Activated CD8-positive, alpha-beta memory T cell treated with anti-CD3 and anti-CD28 coated beads, Interleukin-2, amount 50 U/mL, for 4 hours (primary cell): Measurements from ENCODE around the gene EGFR.

Source experiments
- DNase-seq: peaks from one replicate; pipeline ENCODE4 v3.0.0-alpha.2; 2020

Gene EGFR

GRCh38 chr7:55085511-55086412 is 66.9 kb downstream of the EGFR start:
- DNase-seq: no peak

DNA sequence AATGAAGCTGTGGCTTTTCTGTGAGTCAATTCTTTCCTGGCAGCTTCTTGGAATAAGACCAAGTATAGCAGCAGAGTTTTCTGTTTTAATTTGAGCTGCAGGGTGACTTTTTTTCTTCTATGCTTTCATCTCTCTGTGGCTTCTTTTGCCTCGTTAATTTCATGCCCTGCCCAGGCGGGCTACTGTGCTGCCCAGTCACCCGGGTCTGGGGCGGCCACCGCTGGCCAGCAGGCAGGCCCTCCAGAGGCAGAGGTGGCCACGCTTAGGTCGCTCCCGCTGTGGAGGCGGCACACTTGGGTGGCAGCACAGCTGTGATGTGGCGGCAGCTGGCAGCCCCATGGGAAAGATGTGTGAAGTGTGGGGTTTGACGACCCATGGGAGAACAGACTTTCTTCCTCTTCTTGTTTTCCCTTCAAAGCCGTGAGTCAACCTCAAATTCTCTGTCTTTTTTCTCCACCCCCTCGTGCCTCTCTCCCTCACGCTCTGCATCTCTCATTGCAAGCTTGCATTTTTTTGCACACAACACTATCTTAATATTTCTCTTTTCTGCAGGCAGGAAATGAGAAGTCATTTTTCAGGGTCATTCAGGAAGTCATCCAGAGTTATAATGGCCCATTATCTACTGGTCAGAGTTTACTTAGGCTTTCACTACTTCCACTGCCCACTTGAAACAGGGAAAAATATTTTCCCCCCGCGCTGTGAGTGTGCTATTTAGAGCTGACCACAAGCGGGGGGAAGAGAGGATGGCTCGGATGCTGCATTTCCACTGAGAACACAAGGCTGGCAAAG is 67.8 kb downstream of the EGFR start:
- DNase-seq: no peak

DNA sequence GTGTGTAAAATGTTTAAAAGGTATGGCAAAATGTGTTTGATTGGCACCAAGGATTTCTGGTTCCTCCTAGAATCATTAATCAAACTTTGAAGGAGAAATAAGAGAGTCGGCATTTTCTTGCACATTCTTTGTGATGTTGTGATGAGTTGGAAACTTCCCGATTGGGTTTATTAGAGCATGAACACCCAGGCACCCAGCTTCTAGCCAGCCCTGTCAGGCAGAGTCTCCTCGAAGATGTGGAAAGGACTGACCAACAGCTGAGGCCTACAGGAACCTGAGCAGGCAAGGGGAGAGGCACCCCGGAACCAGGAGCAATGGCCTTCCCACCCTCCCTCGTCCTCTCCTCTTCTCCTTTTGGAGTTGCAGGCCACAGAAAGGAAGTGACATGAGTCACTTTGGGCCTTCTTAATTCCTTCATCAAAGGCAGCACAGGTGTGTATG is 68.7 kb downstream of the EGFR start:
- DNase-seq: no peak

GRCh38 chr7:55088107-55088506 is 69.3 kb downstream of the EGFR start:
- no peak for DNase-seq

- DNase-seq: no peak
These were observed 69.8 kb downstream of the EGFR start for GRCh38 chr7:55088620-55089019.

DNA sequence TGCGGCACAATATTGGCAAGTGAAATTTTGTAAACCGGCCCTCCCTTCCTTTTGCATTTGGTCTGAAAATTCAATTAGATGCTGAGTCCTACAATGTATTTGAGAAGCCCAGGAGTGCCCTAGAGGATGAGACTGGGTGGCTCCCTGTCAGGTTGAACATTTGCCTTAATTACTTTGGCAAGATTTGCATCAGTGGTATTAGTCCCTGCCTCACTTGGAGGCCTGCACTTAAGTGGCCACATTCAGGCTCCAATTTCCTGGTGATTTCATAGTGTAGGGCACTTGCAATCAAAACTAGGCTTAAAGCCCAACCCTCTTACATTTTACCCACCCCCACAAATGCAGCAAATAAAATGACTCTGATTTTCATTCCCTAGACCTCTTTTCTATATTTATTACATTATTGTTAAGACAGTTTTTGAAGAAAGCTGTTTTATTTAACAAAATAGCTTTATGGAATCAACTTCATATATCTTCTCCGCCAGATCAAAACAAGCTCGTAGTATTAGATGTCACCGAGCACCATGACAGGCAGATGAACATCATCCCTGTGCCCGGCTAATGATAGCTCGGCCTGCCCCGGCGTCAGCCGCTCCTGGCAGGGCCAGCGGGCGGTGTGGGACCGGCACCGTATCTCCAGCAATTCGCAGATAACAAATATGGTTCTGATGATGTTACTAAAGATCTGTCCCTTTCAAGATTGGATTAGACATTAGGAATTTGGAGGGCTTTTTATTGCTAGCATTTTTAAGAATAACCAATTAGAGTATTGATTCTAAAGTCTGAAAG is 73.6 kb downstream of the EGFR start:
- DNase-seq: no peak

DNA sequence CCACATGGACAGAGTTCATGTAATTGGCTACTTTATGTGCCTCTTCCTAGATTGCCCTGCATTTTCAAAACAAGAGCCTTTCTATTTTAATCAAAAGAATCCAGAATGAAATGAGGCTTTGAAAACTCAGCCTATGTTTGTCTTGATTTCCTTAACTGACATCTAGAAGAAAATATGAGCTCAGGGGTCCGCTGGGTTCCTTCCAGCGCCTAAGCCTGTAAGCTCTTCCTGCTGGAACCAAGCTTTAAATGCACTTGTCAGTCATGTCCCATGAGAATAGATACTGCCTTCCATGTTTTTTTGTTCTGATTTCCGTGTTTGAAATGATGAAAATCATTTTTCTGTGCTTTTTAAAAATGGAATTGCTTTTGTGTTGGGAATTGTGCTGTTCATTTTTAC is 74.2 kb downstream of the EGFR start:
- DNase-seq: no peak

DNA sequence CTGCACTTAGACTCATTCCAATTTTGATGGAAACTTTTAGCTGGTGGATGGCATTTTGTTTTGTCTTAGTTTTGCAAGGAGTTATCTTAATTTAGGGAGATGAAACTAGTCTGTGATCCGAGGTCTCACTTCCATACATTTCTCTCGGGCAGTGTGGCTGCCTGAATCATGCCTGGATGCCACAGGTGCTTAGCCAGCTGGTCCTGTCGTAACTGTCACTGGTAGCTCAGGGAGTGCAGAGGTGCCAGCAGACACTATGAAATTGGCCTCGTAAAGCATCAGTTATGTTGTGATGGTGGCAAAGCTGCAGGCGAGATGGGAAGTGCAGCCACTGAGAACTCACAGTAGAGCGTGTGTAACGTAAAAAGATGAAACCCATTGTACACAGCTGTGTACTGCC is 74.9 kb downstream of the EGFR start:
- DNase-seq: no peak

GRCh38 chr7:55094092-55094690 is 75.4 kb downstream of the EGFR start:
- no peak for DNase-seq

GRCh38 chr7:55095672-55096071 is 76.9 kb downstream of the EGFR start:
- DNase-seq: no peak

- DNase-seq: no peak
These were observed 77.5 kb downstream of the EGFR start for GRCh38 chr7:55096323-55096722.

GRCh38 chr7:55097100-55097499 is 78.3 kb downstream of the EGFR start:
- DNase-seq: no peak

- DNase-seq: no peak
These were observed 80.4 kb downstream of the EGFR start for GRCh38 chr7:55099066-55099820.

- DNase-seq: no peak
These were observed 81.2 kb downstream of the EGFR start for GRCh38 chr7:55099821-55100543.

- no peak for DNase-seq
These were observed 81.9 kb downstream of the EGFR start for GRCh38 chr7:55100544-55101327.

DNA sequence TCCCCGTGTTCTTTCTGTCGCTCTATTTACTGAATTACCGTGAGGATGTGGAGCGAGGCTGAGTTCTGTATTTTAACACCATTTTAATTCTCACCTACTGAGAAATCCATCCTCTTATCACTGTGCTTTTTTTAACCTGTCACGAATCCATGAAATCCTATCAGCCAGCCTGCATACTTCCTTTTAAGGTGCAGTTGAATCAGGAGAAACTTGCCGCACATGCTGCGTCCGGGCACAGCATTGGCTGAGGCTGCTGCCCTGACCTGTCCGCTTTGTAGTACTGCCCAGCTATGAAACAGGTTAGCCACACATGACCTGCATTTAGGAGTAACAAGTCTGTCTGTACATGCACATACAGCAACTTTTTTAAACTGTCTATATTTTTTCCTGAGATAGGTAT is 82.5 kb downstream of the EGFR start:
- no peak for DNase-seq

- DNase-seq: no peak
These were observed 85.3 kb downstream of the EGFR start for GRCh38 chr7:55104123-55104522.

- no peak for DNase-seq
These were observed 86.1 kb downstream of the EGFR start for GRCh38 chr7:55104712-55105433.

DNA sequence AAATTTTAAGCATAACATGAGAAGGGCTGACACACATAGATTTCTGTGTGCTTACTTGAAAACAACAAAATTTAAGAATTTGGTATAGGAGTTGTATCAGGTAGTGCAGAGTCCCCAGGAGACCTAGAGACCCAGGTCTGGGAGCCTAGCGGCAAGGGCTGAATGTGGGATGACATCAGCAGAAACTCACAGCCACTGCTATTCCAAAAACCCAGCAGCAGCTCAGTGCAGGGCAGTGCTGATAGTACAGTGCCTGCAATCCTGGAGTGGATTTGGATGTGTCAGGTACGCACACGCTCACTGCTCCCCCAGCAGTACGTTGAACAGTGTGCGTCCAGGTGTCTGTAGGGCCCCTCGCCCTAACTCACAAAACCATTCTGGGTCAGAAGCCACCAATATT is 87.1 kb downstream of the EGFR start:
- no peak for DNase-seq

- no peak for DNase-seq
These were observed 89.1 kb downstream of the EGFR start for GRCh38 chr7:55107946-55108345.
